ENCODE results near the gene PACS2.
"Not testable (repeated sequence)": the region's sequence is repeated elsewhere in the genome, so short reads cannot be mapped to it uniquely, and the experiment has no call there.

Gene PACS2

GRCh38 chr14:105351920-105352851 is 37.6 kb downstream of the PACS2 start:
- DNase-seq = peak; percentile 51

DNA sequence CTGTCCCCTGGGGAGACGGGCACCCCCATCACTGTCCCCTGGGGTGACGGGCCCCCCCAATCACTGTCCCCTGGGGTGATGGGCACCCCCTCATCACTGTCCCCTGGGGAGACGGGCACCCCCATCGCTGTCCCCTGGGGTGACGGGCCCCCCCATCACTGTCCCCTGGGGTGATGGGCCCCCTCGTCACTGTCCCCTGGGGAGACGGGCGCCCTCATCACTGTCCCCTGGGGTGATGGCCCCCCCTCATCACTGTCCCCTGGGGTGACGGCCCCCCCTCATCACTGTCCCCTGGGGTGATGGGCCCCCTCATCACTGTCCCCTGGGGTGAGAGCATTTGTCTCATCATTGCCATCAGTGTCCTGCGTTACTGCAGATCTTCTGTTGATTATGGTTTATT is 38.6 kb downstream of the PACS2 start:
- DNase-seq = no peak

DNA sequence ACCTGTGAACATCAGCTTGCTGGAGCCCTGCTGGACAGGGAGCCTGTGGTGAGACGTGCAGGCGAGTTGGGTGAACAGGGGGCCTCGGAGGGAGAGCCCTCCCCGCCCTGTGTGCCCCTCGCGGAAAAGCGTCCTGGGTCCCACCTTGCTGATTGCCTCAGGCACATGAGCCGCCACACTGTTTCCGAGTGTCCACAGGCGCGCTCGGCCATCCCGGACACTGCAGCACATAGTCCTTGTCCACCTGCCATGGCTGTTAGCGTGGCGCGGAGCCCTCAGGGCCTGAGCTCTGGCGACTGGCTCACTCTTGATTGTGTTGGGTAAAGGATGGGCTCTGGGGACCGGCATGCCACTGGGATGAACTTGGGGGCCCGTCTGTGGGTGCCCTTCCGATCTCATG is 40.0 kb downstream of the PACS2 start:
- DNase-seq = no peak

- DNase-seq = no peak
Observed at GRCh38 chr14:105355049-105355575, 40.6 kb downstream of the PACS2 start.

- DNase-seq = no peak
Observed at GRCh38 chr14:105355850-105356604, 41.5 kb downstream of the PACS2 start.

DNA sequence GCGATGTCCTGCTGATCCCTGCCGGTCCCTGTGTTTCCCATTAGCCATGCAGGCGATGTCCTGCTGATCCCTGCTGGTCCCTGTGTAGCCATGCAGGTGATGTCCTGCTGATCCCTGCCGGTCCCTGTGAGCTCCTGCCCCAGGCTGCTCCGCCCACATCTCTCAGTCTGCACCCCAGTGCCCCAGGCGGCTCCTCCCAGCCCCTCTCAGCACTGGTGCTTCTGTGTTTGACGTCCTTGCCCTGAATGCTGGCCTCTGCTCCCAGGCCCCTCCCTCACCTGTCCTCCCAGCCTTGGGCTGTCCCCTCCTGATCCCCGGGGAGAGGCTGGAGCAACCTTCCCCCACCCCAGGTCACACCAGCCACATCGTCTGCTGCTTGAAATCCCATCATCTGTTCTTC is 42.4 kb downstream of the PACS2 start:
- no peak for DNase-seq

DNA sequence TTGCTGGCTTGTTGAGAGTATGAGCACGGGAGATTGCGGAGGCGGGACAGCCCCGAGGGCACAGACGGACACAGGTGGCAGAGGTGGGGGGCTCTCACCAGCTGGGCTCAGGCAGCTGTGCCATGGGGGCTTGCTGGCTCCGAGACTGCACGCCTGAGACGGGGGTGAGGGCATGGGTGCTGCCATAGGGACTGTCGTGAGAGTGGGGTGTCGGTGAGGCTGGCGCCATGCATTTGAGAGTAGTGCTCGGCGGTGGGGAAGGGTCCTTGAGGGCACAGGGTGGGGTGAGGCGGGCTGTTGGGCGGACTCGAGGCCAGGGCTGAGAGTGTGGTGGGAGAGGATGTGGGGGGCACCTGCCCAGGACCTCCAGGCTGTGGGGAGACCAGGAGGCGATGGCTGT is 43.1 kb downstream of the PACS2 start:
- no peak for DNase-seq

- no peak for DNase-seq
Observed at GRCh38 chr14:105358140-105358846, 43.7 kb downstream of the PACS2 start.

DNA sequence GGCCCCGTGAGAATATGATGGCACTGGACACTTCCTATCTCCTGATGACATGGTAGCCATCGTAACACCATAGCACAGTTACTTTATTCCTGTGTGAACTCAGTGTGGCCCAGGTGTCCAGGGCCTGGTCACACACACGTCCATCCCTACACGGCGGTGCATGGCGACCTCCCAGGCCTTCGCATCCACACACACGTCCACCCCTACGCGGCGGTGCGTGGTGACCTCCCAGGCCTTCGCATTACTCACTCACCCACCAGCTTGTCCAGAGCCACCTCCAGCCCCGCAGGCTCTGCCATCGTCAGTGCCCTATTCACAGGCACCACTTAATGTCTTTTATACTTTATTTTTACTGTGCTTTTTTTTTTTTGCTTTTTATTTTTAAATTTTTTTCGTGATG is 44.4 kb downstream of the PACS2 start:
- no peak for DNase-seq

GRCh38 chr14:105361412-105361811 is 46.9 kb downstream of the PACS2 start:
- not testable (repeated sequence) for DNase-seq

DNA sequence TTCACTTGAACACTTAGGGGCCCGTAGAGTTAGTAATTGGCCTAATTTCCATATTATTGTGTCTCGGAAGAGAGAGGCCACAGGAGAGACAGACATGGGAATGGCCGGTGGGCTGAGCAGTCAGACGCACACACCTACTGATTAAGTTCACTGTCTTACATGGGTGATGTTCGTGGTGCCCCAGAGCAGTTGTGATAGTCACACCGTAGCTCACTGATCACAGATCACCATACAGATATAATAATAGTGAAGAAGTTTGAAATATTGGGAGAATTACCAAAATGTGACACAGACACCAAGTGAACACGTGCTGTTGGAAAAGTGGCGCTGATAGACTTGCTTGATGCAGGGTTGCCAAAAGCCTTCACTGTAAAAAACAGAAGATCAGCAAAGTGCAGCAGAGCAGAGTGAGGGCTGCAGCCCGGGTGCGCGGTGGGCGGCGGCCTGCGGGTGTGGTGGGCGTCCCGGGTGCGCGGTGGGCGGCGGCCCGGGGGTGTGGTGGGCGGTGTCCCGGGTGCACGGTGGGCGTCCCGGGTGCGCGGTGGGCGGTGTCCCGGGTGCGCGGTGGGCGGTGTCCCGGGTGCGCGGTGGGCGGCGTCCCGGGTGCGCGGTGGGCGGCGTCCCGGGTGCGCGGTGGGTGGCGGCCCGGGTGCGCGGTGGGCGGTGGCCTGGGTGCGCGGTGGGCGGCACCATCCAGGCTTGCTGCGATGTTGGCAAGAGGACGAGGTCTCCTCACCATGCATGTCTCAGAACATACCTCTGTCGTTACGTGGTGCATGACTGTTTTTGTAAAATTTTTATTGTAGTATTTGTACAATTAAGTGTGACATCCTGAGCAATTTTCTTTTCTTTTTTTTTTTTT is 49.5 kb downstream of the PACS2 start:
- DNase-seq = no peak

- DNase-seq = no peak
Observed at GRCh38 chr14:105365101-105365500, 50.6 kb downstream of the PACS2 start.

GRCh38 chr14:105365681-105366080 is 51.1 kb downstream of the PACS2 start:
- DNase-seq = no peak

- DNase-seq = no peak
Observed at GRCh38 chr14:105366386-105367074, 52.0 kb downstream of the PACS2 start.

- no peak for DNase-seq
Observed at GRCh38 chr14:105367116-105368031, 52.8 kb downstream of the PACS2 start.

GRCh38 chr14:105368032-105368417 is 53.5 kb downstream of the PACS2 start:
- DNase-seq = no peak

DNA sequence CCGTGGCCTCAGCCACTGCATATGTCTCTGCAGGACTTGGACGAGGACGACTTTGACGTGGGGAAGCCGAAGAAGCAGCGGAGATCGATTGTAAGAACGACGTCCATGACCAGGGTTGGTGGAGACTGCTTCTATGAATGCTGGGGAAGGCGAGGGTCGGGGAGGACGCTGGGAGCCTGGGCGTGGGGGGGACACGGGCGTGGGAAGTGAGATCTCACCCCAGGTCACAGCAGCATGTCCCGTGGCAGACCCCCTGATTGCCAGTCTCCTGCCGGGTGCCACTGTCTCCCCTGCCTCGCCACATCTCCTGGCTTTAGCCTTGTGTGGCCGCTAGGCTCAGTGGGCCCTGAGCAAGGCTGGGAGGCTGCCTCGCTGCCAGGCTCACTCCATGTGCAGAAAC is 53.9 kb downstream of the PACS2 start:
- DNase-seq = no peak

- no peak for DNase-seq
Observed at GRCh38 chr14:105368910-105369652, 54.5 kb downstream of the PACS2 start.

DNA sequence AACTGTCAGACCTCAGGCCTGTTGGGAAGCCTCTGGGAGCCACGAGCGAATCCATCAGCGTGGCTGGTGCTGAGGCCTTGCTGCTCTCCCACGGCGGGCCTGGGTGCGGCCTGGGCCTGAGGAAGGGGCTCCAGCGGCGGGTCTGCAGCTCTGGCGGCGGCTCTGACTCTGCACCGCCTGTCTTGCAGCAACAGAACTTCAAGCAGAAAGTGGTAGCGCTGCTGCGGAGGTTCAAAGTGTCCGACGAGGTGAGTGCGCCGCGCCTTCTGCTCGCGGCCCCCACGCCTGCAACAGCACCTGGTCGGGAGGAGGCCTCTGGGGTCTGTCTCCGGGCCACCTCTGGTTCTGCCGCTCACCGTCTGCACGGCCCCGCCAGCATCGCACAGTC is 55.1 kb downstream of the PACS2 start:
- no peak for DNase-seq

GRCh38 chr14:105374389-105374788 is 59.8 kb downstream of the PACS2 start:
- no peak for DNase-seq

Data from NCI-H2029 (cell line).